NCI-H2029 treated with DMSO at 0.1 percent for 48 hours (cell line): ENCODE measurements around the gene BCKDHA.
"Not testable (repeated sequence)": the region's sequence is repeated elsewhere in the genome, so short reads cannot be mapped to it uniquely, and the experiment has no call there.

Experiments used
- DNase-seq: peaks from one replicate; lab custom pipeline; 2025; lab: John Stamatoyannopoulos, UW

BCKDHA gene

GRCh38 chr19:41426116-41426841 is 28.7 kb downstream of the BCKDHA start:
- no peak for DNase-seq

GRCh38 chr19:41426952-41427646 is 29.5 kb downstream of the BCKDHA start, which contains the start of gene B3GNT8:
B3GNT8 (minus strand) TSS chr19:41427374; CDS start chr19:41426778, 596 bp downstream.
- peak; percentile 34 for DNase-seq

- DNase-seq = peak; percentile 30
These were observed 30.2 kb downstream of the BCKDHA start for GRCh38 chr19:41427647-41428480.

- DNase-seq = no peak
These were observed 30.9 kb downstream of the BCKDHA start for GRCh38 chr19:41428481-41428859.

- no peak for DNase-seq
These were observed 33.3 kb downstream of the BCKDHA start for GRCh38 chr19:41430922-41431321.

GRCh38 chr19:41431426-41432386 is 34.1 kb downstream of the BCKDHA start:
- no peak for DNase-seq

GRCh38 chr19:41433171-41433570 is 35.6 kb downstream of the BCKDHA start:
- no peak for DNase-seq

GRCh38 chr19:41434450-41434849 is 36.8 kb downstream of the BCKDHA start:
- no peak for DNase-seq

- DNase-seq = not testable (repeated sequence)
These were observed 37.8 kb downstream of the BCKDHA start for GRCh38 chr19:41435376-41435775.

- DNase-seq = no peak
These were observed 38.5 kb downstream of the BCKDHA start for GRCh38 chr19:41435936-41436673.

- no peak for DNase-seq
These were observed 39.0 kb downstream of the BCKDHA start for GRCh38 chr19:41436674-41436951.

GRCh38 chr19:41437944-41438574 is 40.4 kb downstream of the BCKDHA start:
- DNase-seq = no peak

GRCh38 chr19:41439441-41440222 is 42.0 kb downstream of the BCKDHA start, which contains the start of gene DMAC2:
DMAC2 (minus strand) TSS chr19:41439912; CDS start chr19:41439899, 13 bp downstream.
- DNase-seq = peak; percentile 88

- DNase-seq = no peak
These were observed 43.8 kb downstream of the BCKDHA start for GRCh38 chr19:41441321-41441945.

GRCh38 chr19:41442473-41443355 is 45.1 kb downstream of the BCKDHA start, which contains the start of gene ERICH4:
ERICH4 (plus strand) TSS chr19:41443156; CDS start chr19:41443170, 14 bp downstream.
- DNase-seq = no peak

GRCh38 chr19:41443813-41444455 is 46.3 kb downstream of the BCKDHA start:
- no peak for DNase-seq

- no peak for DNase-seq
These were observed 48.0 kb downstream of the BCKDHA start for GRCh38 chr19:41445575-41445974.
